Cardiac fibroblast (primary cell): Measurements from ENCODE around the gene AKAP13.
A peak's percentile ranks its signal among the peaks of the same experiment; 100 is the strongest.

Experiments used
- DNase-seq, 2 donors: peaks; one replicate each; pipeline versions ENCODE4 v3.0.0 to v3.0.0-alpha.2; 2010; ENCODE audit warnings: low read depth in 2 of 2
- H3K4me3 ChIP-seq, 2 donors: replicated peaks in 1 of 2; 1 replicate in 1 of 2; 2 replicates in 1 of 2; pipeline ENCODE4 v1.5.1; 2011; ENCODE audit warnings: low read depth in 2 of 2, low read length in 2 of 2, mild to moderate bottlenecking in 2 of 2, moderate library complexity in 1 of 2
- CTCF ChIP-seq: IDR thresholded peaks from one replicate; pipeline ENCODE4 v1.5.1; 2011; ENCODE audit warnings: low read depth, mild to moderate bottlenecking, low read length, inconsistent platforms

The AKAP13 gene

GRCh38 chr15:85547386-85547785 is 167.0 kb downstream of the AKAP13 start:
- no peak for TF ChIP-seq CTCF
- no peak for DNase-seq
- no peak overlapping the region for H3K4me3 ChIP-seq

- no peak for DNase-seq
- H3K4me3 ChIP-seq, result no peak overlapping the region
- no peak for TF ChIP-seq CTCF
Observed at GRCh38 chr15:85550283-85550682, 169.9 kb downstream of the AKAP13 start.

GRCh38 chr15:85551221-85551832 is 170.9 kb downstream of the AKAP13 start:
- no peak for TF ChIP-seq CTCF
- no peak overlapping the region for H3K4me3 ChIP-seq
- peak; percentile 28 to 65 for DNase-seq

DNA sequence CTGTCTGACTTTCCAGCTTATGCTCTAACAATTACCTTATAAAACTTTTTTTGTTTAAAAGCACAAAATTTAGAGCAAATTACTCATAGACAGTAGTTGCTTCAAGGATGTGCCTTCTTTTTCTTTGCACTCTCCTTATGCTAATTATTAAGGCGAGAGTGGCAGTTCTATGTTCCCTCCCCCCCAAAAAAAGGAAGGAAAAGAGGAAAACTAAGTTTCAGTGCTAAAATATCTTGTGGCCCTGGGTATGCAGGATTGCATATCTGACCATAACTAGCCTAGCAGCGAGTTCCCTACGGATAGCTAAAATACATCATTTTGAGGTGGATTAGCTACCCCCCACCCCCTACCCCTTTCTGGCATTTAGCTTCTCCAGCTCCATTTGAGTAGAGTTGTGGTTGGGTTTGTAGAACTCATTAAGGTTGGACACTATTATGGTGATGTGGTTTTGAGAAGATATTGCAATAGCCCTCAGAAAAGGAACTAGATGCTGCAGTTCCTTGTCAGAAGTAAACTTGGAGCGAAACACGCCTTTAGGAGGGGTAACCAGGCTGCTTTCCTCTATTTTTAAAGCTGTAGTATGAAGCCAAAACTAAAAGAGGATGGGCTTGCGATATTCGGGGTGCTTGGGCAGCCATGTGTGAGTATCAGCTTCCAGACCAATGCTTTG is 174.6 kb downstream of the AKAP13 start:
- DNase-seq, result no peak
- no peak overlapping the region for H3K4me3 ChIP-seq
- TF ChIP-seq CTCF, result no peak

- DNase-seq, result no peak
- no peak overlapping the region for H3K4me3 ChIP-seq
- no peak for TF ChIP-seq CTCF
Observed at GRCh38 chr15:85555875-85556617, 175.6 kb downstream of the AKAP13 start.

DNA sequence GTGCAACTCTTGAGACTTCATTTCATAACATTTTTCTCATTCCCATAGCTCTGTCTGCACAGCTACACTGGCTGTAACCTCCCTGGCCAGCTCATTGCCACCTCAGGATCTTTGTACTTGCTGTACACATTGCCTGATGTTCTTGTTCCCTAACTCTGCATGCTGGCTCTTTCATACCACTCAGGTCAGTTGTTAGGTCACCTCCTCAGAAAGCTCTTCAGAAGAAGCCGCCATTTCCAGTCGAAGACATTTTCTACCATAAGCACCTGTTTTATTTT is 176.2 kb downstream of the AKAP13 start:
- DNase-seq, result no peak
- TF ChIP-seq CTCF, result no peak
- no peak overlapping the region for H3K4me3 ChIP-seq
